ENCODE measurements around the gene HYOU1. TPM values are rescaled to one million over a fixed set of nuclear protein-coding genes. Genes with fewer than 3 reads are reported as not detected.
A peak's percentile ranks its signal among the peaks of the same experiment; 100 is the strongest.
"Not testable (repeated sequence)": the region's sequence is repeated elsewhere in the genome, so short reads cannot be mapped to it uniquely, and the experiment has no call there.

Gene HYOU1
- total and polyA plus RNA-seq, 2 experiments from 2014 or later: 103 to 125 TPM

DNA sequence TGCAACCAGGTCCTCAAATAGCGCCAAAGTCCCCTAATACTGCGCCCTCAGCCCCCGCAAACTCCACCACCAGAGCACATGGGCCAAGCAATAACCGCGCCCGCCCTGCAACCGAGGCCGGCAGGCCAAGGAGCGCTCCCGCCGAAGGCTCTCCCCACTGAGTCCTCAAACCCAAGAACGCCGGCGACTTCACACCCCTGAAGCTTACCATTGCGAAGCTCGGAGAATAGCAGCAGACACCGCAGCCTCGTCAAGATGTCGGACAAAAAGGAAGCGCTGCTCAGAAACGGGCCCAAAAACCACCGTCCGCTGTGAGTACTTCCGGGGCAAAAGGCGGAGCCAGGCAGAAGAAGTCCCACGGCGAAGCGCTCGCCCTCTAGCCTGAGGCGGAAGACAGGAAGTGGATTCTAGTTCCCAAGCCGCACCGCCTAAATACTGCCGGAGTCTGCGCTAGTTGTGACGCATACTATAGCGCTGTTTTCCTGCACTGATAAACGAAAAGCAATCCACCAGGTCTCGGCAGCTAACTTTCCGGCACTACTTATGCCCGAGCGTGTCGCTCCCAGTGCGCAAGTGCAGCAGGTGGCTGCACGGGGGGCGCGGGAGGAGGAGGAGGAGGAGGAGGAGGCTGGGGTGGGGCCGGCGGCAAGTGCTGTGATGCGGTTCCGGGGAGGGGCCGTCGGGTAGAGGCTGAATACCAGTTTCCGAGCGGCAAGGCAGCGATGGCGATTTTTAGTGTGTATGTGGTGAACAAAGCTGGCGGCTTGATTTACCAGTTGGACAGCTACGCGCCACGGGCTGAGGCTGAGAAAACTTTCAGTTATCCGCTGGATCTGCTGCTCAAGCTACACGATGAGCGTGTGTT is 38.7 kb downstream of the HYOU1 start, which contains the start of the genes RPS25 and TRAPPC4:
RPS25 (minus strand) TSS at position 270 of the 865 bp plus-strand sequence; CDS start at position 211, 59 bp downstream.
TRAPPC4 (plus strand) TSS at position 693 of the 865 bp plus-strand sequence; CDS start at position 723, 30 bp downstream.
- Histone ChIP-seq H3K36me3 (peaks cover 44% of the 10 kb centered on the region), H3K9me3 (ENCODE audit: low read depth) (no peaks in the 10 kb centered on the region), H3K27ac (peak within 1 kb of the TSS; percentile 91), H3K4me3 (peak within 1 kb of the TSS; percentile 72), H3K27me3 (no peaks in the 10 kb centered on the region), H3K4me1 (ENCODE audit: low read depth) (peaks cover 8% of the 10 kb centered on the region)
- TF ChIP-seq, protein P1, sequence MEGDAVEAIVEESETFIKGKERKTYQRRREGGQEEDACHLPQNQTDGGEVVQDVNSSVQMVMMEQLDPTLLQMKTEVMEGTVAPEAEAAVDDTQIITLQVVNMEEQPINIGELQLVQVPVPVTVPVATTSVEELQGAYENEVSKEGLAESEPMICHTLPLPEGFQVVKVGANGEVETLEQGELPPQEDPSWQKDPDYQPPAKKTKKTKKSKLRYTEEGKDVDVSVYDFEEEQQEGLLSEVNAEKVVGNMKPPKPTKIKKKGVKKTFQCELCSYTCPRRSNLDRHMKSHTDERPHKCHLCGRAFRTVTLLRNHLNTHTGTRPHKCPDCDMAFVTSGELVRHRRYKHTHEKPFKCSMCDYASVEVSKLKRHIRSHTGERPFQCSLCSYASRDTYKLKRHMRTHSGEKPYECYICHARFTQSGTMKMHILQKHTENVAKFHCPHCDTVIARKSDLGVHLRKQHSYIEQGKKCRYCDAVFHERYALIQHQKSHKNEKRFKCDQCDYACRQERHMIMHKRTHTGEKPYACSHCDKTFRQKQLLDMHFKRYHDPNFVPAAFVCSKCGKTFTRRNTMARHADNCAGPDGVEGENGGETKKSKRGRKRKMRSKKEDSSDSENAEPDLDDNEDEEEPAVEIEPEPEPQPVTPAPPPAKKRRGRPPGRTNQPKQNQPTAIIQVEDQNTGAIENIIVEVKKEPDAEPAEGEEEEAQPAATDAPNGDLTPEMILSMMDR (IDR thresholded peaks at IDR 0.05; ENCODE audit: low read depth, low read length): no peak
- peak; percentile 96 to 97 for DNase-seq (ENCODE audit: low read depth in 1 of 2, low spot score in 1 of 2)

DNA sequence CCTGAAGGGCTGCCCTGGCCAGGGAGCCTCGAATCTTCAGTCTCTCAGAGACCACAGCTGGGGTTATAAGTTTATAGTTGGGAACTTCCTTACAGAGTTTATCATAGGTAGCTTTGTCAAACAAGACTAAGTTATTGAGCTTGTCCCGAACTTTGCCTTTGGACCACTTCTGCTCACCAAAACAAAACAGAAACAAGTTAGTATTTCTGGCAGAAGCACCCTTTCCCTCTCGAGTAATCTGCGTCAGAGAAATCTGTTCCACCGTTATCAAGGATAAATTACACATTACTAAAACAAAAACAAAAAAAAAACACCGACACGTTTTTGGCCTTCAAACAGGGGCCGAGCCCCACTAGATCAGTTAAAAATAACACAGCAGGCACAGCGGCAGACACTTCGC is 39.6 kb downstream of the HYOU1 start:
- peaks cover 47% of the 10 kb centered on the region for H3K36me3 ChIP-seq
- H3K27ac ChIP-seq: peak overlapping the region; percentile 91
- peak overlapping the region; percentile 72 for H3K4me3 ChIP-seq
- H3K9me3 ChIP-seq (ENCODE audit: low read depth); H3K4me1 ChIP-seq (ENCODE audit: low read depth); H3K27me3 ChIP-seq: not testable (repeated sequence)
- peak in 1 of 2 donors; percentile 12 for DNase-seq (ENCODE audit: low read depth in 1 of 2, low spot score in 1 of 2)

DNA sequence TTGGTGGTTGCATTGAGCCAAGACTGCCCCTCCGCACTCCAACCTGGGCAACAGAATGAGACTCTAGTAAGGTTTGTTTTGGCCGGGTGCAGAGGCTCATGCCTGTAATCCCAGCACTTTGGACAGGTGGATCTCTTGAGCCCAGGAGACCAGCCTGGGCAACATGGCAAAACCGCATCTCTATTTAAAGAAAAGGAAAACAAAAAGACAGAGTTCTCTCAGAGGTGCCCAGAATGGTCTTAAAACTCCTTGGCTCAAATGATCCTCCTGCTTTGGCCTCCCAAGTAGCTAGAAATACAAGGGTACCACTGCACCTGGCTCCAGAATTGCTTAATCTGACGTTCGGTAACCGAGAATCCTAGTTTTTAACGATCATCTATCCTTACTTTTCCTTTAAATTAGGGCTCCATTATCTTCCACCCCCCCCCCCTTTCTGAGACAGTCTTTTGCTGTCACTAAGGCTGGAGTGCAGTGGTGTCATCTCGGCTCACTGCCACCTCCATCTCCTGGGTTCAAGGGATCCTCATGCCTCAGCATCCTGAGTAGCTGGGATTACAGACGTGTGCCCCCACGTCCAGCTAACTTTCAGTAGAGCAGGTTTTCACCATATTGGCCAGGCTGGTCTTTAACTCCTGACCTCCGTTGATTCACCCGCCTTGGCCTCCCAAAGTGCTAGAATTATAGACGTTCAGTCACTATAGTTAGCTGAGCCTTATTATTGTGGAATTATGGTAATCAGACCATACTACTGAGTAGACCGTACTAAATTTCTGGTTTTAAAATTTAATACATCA is 40.6 kb downstream of the HYOU1 start:
- Histone ChIP-seq H3K36me3 (peaks cover 42% of the 10 kb centered on the region), H3K4me3 (peak overlapping the region; percentile 72), H3K27ac (peak overlapping the region; percentile 91), H3K9me3 (ENCODE audit: low read depth) (no peaks in the 10 kb centered on the region), H3K4me1 (ENCODE audit: low read depth) (peaks cover 8% of the 10 kb centered on the region), H3K27me3 (no peaks in the 10 kb centered on the region)
- TF ChIP-seq, protein P1 (IDR thresholded peaks at IDR 0.05; ENCODE audit: low read depth, low read length): no peak
- DNase-seq (ENCODE audit: low read depth in 1 of 2, low spot score in 1 of 2): no peak

DNA sequence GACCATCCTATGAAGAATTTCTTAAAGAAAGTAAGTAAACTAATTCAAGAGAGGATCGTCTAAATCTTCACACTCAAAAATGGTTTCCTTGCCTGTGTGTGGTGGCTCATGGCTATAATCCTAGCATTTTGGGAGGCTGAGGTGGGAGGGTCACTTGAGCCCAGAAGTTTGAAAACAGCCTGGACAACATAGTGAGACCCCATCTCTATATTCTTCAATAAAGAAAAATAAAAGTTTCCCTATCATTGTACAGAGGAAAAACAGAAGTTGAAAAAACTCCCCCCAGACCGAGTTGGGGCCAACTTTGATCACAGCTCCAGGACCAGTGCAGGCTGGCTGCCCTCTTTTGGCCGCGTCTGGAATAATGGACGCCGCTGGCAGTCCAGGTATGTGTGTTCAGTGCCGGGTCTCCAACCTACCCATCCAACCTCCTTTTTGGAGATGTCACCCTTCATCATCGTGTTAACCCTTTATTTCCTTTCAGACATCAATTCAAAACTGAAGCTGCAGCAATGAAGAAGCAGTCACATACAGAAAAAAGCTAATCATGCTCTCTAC is 41.9 kb downstream of the HYOU1 start:
- Histone ChIP-seq H3K4me1 (ENCODE audit: low read depth) (peaks cover 8% of the 10 kb centered on the region), H3K4me3 (no peak overlapping the region), H3K27ac (no peak overlapping the region), H3K36me3 (peaks cover 41% of the 10 kb centered on the region), H3K9me3 (ENCODE audit: low read depth) (no peaks in the 10 kb centered on the region), H3K27me3 (no peaks in the 10 kb centered on the region)
- TF ChIP-seq, protein P1 (IDR thresholded peaks at IDR 0.05; ENCODE audit: low read depth, low read length): no peak
- no peak for DNase-seq (ENCODE audit: low read depth in 1 of 2, low spot score in 1 of 2)

DNA sequence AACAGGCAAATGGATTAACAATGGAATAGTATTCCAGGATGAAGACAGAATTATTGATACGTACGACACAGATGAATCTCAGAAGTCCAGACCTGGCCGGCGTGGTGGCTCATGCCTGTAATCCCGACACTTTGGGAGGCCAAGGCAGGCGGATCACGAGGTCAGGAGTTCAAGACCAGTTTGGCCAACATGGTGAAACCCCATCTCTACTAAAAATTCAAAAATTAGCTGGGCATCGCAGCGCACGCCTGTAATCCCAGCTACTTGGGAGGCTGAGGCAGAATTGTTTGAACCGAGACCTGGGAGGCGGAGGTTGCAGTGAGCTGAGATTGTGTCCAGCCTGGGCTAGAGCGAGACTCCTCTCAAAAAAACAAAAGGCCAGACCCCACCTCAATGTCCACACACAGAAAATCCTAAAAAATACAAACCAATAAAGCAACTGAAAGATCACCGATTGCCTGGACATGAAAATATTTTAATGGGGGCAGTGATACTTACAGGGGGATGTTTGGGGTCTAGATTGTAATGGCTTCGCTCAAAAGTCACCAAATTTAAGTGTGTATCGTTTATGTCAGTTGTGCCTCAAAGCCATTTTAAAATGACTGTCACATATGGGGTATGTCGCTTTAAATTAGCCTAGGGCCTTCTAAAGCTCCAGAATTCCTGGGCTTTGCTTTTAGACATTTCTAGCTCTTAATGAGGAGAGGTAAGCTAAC is 42.6 kb downstream of the HYOU1 start:
- no peak for DNase-seq (ENCODE audit: low read depth in 1 of 2, low spot score in 1 of 2)
- H3K27ac ChIP-seq: peak overlapping the region; percentile 24

More for the DNA sequence above, 42.6 kb downstream of the HYOU1 start:
- Histone ChIP-seq H3K36me3 (peaks cover 41% of the 10 kb centered on the region), H3K4me1 (ENCODE audit: low read depth) (peaks cover 8% of the 10 kb centered on the region), H3K4me3 (no peak overlapping the region), H3K27me3 (no peaks in the 10 kb centered on the region), H3K9me3 (ENCODE audit: low read depth) (no peaks in the 10 kb centered on the region)
- TF ChIP-seq, protein P1 (IDR thresholded peaks at IDR 0.05; ENCODE audit: low read depth, low read length): no peak
